DMS 273 (cell line): ENCODE data around the gene PPY.
A peak's percentile ranks its signal among the peaks of the same experiment; 100 is the strongest.
"Not testable (repeated sequence)": the region's sequence is repeated elsewhere in the genome, so short reads cannot be mapped to it uniquely, and the experiment has no call there.

ENCODE experiments used
- DNase-seq: peaks from one replicate; lab custom pipeline; 2025; ENCODE audit not compliant: unreplicated experiment; lab: John Stamatoyannopoulos, UW

The PPY gene

GRCh38 chr17:43966276-43966675 lies 24.0 kb upstream of the PPY start:
- no peak for DNase-seq

GRCh38 chr17:43962479-43962878 lies 20.2 kb upstream of the PPY start:
- DNase-seq, result no peak

GRCh38 chr17:43961954-43962353 lies 19.7 kb upstream of the PPY start:
- DNase-seq, result no peak

GRCh38 chr17:43961292-43961691 lies 19.0 kb upstream of the PPY start:
- not testable (repeated sequence) for DNase-seq

- DNase-seq, result no peak
Measured at GRCh38 chr17:43958748-43959352, 16.6 kb upstream of the PPY start.

- DNase-seq, result no peak
Measured at GRCh38 chr17:43956222-43956621, 13.9 kb upstream of the PPY start.

- no peak for DNase-seq
Measured at GRCh38 chr17:43953746-43954145, 11.5 kb upstream of the PPY start, which contains the start of gene PYY. Gene PYY (minus strand): TSS chr17:43953940. CDS start chr17:43953483, 457 bp downstream.

- peak; percentile 48 for DNase-seq
Measured at GRCh38 chr17:43952724-43953666, 10.7 kb upstream of the PPY start.

- no peak for DNase-seq
Measured at GRCh38 chr17:43952351-43952723, 10.1 kb upstream of the PPY start.

- DNase-seq, result no peak
Measured at GRCh38 chr17:43951750-43952149, 9.5 kb upstream of the PPY start.

- DNase-seq, result no peak
Measured at GRCh38 chr17:43950554-43950953, 8.3 kb upstream of the PPY start.

GRCh38 chr17:43949781-43950180 lies 7.5 kb upstream of the PPY start:
- peak; percentile 29 for DNase-seq

- no peak for DNase-seq
Measured at GRCh38 chr17:43946781-43947180, 4.5 kb upstream of the PPY start.

- peak; percentile 35 for DNase-seq
Measured at GRCh38 chr17:43945074-43945829, 3.0 kb upstream of the PPY start.

GRCh38 chr17:43940630-43941029 lies 1.6 kb downstream of the PPY start:
- DNase-seq, result peak; percentile 83

- no peak for DNase-seq
Measured at GRCh38 chr17:43939886-43940285, 2.4 kb downstream of the PPY start.

GRCh38 chr17:43939452-43939851 lies 2.8 kb downstream of the PPY start:
- not testable (repeated sequence) for DNase-seq

GRCh38 chr17:43938838-43939182 lies 3.5 kb downstream of the PPY start:
- no peak for DNase-seq

GRCh38 chr17:43936434-43936833 lies 5.8 kb downstream of the PPY start:
- peak; percentile 27 for DNase-seq

- peak; percentile 65 for DNase-seq
Measured at GRCh38 chr17:43935926-43936261, 6.4 kb downstream of the PPY start.

GRCh38 chr17:43935204-43935925 lies 6.9 kb downstream of the PPY start:
- peak; percentile 65 for DNase-seq
